Neural progenitor cell (in vitro differentiated cells): Measurements from ENCODE around the gene BAIAP2. TPM values are rescaled to one million over a fixed set of nuclear protein-coding genes. Genes with fewer than 3 reads are reported as not detected.
A peak's percentile ranks its signal among the peaks of the same experiment; 100 is the strongest.

Experiments used
- DNase-seq: peaks from one replicate; pipeline ENCODE4 v3.0.0-alpha.2; 2016; ENCODE audit warnings: low spot score
- H2AFZ ChIP-seq: fragments of 200-600 bp; sonication (generic); replicated peaks from 2 replicates; pipeline ENCODE4 v1.6.1; 2016; ENCODE audit warnings: antibody characterized with exemption
- H3F3A ChIP-seq: fragments of 200-600 bp; sonication (generic); 2 replicates; pipeline ENCODE4 v1.6.1; 2016; ENCODE audit warnings: antibody characterized with exemption, low read depth
- H3K27ac ChIP-seq: fragments of 200-600 bp; sonication (generic); 2 replicates; pipeline ENCODE4 v1.5.1; 2016; ENCODE audit warnings: mild to moderate bottlenecking
- H3K27me3 ChIP-seq: fragments of 200-600 bp; sonication (generic); 2 replicates; pipeline ENCODE4 v1.6.1; 2016; ENCODE audit warnings: mild to moderate bottlenecking, moderate library complexity
- H3K36me3 ChIP-seq: fragments of 200-600 bp; sonication (generic); 2 replicates; pipeline ENCODE4 v1.5.1; 2016
- H3K4me1 ChIP-seq: fragments of 200-600 bp; sonication (generic); 2 replicates; pipeline ENCODE4 v1.6.1; 2016; ENCODE audit warnings: mixed run types
- H3K4me2 ChIP-seq: fragments of 200-600 bp; sonication (generic); 2 replicates; pipeline ENCODE4 v1.6.1; 2016
- H3K4me3 ChIP-seq: fragments of 200-600 bp; sonication (generic); 2 replicates; pipeline ENCODE4 v1.5.1; 2016
- H3K79me2 ChIP-seq: fragments of 200-600 bp; sonication (generic); 2 replicates; pipeline ENCODE4 v1.6.1; 2016; ENCODE audit warnings: low read depth
- H3K9ac ChIP-seq: fragments of 200-600 bp; sonication (generic); 2 replicates; pipeline ENCODE4 v1.6.1; 2016
- H3K9me3 ChIP-seq: fragments of 200-600 bp; sonication (generic); 2 replicates; pipeline ENCODE4 v1.5.1; 2016; ENCODE audit warnings: low read depth
- H4K20me1 ChIP-seq: fragments of 200-600 bp; sonication (generic); 2 replicates; pipeline ENCODE4 v1.6.1; 2016; ENCODE audit warnings: low read depth
- H3K27ac Mint-ChIP-seq: 3 replicates; pipeline ENCODE4 v1.8.0; 2021; ENCODE audit warnings: mixed read lengths
- H3K27me3 Mint-ChIP-seq: 2 replicates; pipeline ENCODE4 v1.8.0; 2022; ENCODE audit warnings: low read depth, mild to moderate bottlenecking, inconsistent platforms, moderate library complexity, mixed read lengths; ENCODE audit not compliant: insufficient read depth
- H3K36me3 Mint-ChIP-seq: 3 replicates; pipeline ENCODE4 v1.8.0; 2021; ENCODE audit warnings: mixed read lengths
- H3K4me1 Mint-ChIP-seq: 3 replicates; pipeline ENCODE4 v1.8.0; 2021; ENCODE audit warnings: mixed read lengths
- H3K4me3 Mint-ChIP-seq: 3 replicates; pipeline ENCODE4 v1.8.0; 2021; ENCODE audit warnings: mild to moderate bottlenecking, moderate library complexity, mixed read lengths
- H3K9me3 Mint-ChIP-seq: 3 replicates; pipeline ENCODE4 v1.8.0; 2020; ENCODE audit warnings: mixed read lengths
- EZH2 ChIP-seq: fragments of 200-600 bp; sonication (generic); IDR thresholded peaks from 2 replicates; pipeline ENCODE4 v1.6.1; 2017; ENCODE audit warnings: antibody characterized with exemption, mild to moderate bottlenecking, moderate library complexity
- EZH2phosphoT487 ChIP-seq: fragments of 200-600 bp; sonication (generic); IDR thresholded peaks from 2 replicates; pipeline ENCODE4 v1.6.1; 2017; ENCODE audit warnings: antibody characterized with exemption
- total RNA-seq: library from RNA; depleted of rRNA; stranded (reverse); fragments of >200 nt; gene quantifications from 2 replicates; pipeline ENCODE4 v1.2.3, GENCODE V29; 2015; ENCODE audit warnings: low replicate concordance
- TF ChIP-seq, protein P1 (sequence below): fragments of 200-600 bp; sonication (generic); IDR thresholded peaks from 2 replicates; pipeline ENCODE4 v1.5.1; 2017; ENCODE audit warnings: antibody characterized with exemption, mild to moderate bottlenecking

BAIAP2 gene
- total RNA-seq, 1 donor from 2014 or later, result 15.6 TPM

- peaks cover 11% of the 10 kb centered on the region for H3K27me3 ChIP-seq
- no peak overlapping the region for H3K27ac ChIP-seq
- H3K4me3 Mint-ChIP-seq, result no peak overlapping the region
These were observed 13.2 kb upstream of the BAIAP2 start for GRCh38 chr17:81021531-81022343.

GRCh38 chr17:81022344-81022676 lies 12.6 kb upstream of the BAIAP2 start:
- no peak for DNase-seq
- H3K27me3 Mint-ChIP-seq, result peaks cover 6% of the 10 kb centered on the region
- H3K27me3 ChIP-seq, result peaks cover 11% of the 10 kb centered on the region
- no peaks in the 10 kb centered on the region for H3K9me3 ChIP-seq
- no peak overlapping the region for H3K4me2 ChIP-seq
- no peaks in the 10 kb centered on the region for H3K36me3 Mint-ChIP-seq
- H3K4me1 ChIP-seq, result peaks cover 23% of the 10 kb centered on the region
- no peak for TF ChIP-seq EZH2phosphoT487
- TF ChIP-seq, protein P1, sequence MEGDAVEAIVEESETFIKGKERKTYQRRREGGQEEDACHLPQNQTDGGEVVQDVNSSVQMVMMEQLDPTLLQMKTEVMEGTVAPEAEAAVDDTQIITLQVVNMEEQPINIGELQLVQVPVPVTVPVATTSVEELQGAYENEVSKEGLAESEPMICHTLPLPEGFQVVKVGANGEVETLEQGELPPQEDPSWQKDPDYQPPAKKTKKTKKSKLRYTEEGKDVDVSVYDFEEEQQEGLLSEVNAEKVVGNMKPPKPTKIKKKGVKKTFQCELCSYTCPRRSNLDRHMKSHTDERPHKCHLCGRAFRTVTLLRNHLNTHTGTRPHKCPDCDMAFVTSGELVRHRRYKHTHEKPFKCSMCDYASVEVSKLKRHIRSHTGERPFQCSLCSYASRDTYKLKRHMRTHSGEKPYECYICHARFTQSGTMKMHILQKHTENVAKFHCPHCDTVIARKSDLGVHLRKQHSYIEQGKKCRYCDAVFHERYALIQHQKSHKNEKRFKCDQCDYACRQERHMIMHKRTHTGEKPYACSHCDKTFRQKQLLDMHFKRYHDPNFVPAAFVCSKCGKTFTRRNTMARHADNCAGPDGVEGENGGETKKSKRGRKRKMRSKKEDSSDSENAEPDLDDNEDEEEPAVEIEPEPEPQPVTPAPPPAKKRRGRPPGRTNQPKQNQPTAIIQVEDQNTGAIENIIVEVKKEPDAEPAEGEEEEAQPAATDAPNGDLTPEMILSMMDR, result no peak
- H3F3A ChIP-seq, result peaks cover 32% of the 10 kb centered on the region
- no peak overlapping the region for H3K27ac ChIP-seq
- H3K4me3 Mint-ChIP-seq, result no peak overlapping the region
- no peaks in the 10 kb centered on the region for H3K9me3 Mint-ChIP-seq
- H2AFZ ChIP-seq, result no peak overlapping the region
- H3K27ac Mint-ChIP-seq, result no peak overlapping the region
- H3K4me1 Mint-ChIP-seq, result peaks cover 56% of the 10 kb centered on the region
- H3K36me3 ChIP-seq, result no peaks in the 10 kb centered on the region
- no peaks in the 10 kb centered on the region for H4K20me1 ChIP-seq
- no peaks in the 10 kb centered on the region for H3K79me2 ChIP-seq
- H3K9ac ChIP-seq, result no peak overlapping the region
- H3K4me3 ChIP-seq, result no peak overlapping the region

More at GRCh38 chr17:81021531-81022343, 13.2 kb upstream of the BAIAP2 start:
- Mint-ChIP-seq H3K27me3 (peaks cover 6% of the 10 kb centered on the region), H3K4me1 (peaks cover 50% of the 10 kb centered on the region), H3K27ac (peak overlapping the region; percentile 36), H3K36me3 (peaks cover 2% of the 10 kb centered on the region), H3K9me3 (peaks cover 3% of the 10 kb centered on the region)
- H3K36me3 ChIP-seq, result no peaks in the 10 kb centered on the region
- no peaks in the 10 kb centered on the region for H3K79me2 ChIP-seq
- H3K4me2 ChIP-seq, result no peak overlapping the region
- TF ChIP-seq, protein P1, result no peak
- TF ChIP-seq EZH2phosphoT487 (no peak), EZH2 (no peak)
- H3K9me3 ChIP-seq, result peaks cover 1% of the 10 kb centered on the region
- H3K9ac ChIP-seq, result no peak overlapping the region
- H4K20me1 ChIP-seq, result no peaks in the 10 kb centered on the region
- no peak for DNase-seq
- no peak overlapping the region for H2AFZ ChIP-seq
- no peak overlapping the region for H3K4me3 ChIP-seq
- H3F3A ChIP-seq, result peaks cover 38% of the 10 kb centered on the region
- peaks cover 23% of the 10 kb centered on the region for H3K4me1 ChIP-seq

DNA sequence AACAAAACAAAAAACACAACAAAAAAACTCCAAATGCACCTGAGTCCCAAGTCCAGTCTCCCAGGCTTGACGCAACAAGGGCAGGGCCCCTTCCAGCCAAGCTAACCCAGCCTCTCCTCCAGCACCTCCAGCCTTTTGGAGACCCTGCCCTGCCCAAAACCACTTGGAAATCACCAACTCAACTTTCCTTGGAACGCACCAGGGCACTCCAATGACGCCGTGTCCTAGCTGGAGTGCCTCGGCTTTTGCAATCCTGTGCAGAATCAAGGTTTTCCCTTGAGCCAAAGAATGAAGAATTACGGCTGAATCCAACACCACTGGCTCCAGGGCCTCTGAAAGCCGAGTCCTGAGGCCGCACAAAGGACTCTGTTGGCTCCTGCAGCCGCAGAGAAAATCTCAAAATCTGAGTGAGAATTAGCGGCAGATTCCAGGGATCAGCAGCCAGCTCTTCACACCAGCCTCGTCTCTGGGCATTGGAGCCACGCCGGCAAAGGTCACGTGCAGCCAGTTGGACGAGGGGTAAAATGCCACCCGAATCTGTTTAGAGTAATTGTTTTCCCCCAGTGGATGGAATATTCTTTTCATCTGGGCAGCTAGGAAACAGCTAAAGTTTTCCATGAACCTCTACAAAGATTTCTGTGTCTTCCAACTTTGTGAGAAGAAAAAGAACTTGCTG lies 9.7 kb upstream of the BAIAP2 start:
- Histone ChIP-seq H3K36me3 (no peaks in the 10 kb centered on the region), H3K4me2 (peak overlapping the region; percentile 11), H3K79me2 (no peaks in the 10 kb centered on the region), H3K27ac (no peak overlapping the region), H3K4me3 (no peak overlapping the region), H2AFZ (no peak overlapping the region), H4K20me1 (no peaks in the 10 kb centered on the region), H3K9me3 (no peaks in the 10 kb centered on the region), H3K9ac (no peak overlapping the region), H3K4me1 (peaks cover 9% of the 10 kb centered on the region), H3K27me3 (peaks cover 11% of the 10 kb centered on the region), H3F3A (peaks cover 11% of the 10 kb centered on the region)
- peaks cover 7% of the 10 kb centered on the region for H3K27me3 Mint-ChIP-seq
- TF ChIP-seq EZH2 (no peak), EZH2phosphoT487 (no peak)
- TF ChIP-seq, protein P1, result no peak
- H3K4me3 Mint-ChIP-seq, result peak overlapping the region; percentile 52
- no peaks in the 10 kb centered on the region for H3K9me3 Mint-ChIP-seq
- peak overlapping the region; percentile 90 for H3K27ac Mint-ChIP-seq
- no peak for DNase-seq
- H3K36me3 Mint-ChIP-seq, result no peaks in the 10 kb centered on the region
- H3K4me1 Mint-ChIP-seq, result peaks cover 45% of the 10 kb centered on the region
